K562 (cell line): ENCODE results near the gene EGFL7. TPM values are rescaled to one million over a fixed set of nuclear protein-coding genes. Genes with fewer than 3 reads are reported as not detected.
A peak's percentile ranks its signal among the peaks of the same experiment; 100 is the strongest.

Source experiments
- MTF1 ChIP-seq: fragments of 250-450 bp; sonication (Bioruptor Pico); IDR thresholded peaks from 2 replicates; pipeline ENCODE4 v1.9.0; 2021; ENCODE audit warnings: moderate library complexity, mild to moderate bottlenecking, inconsistent platforms, borderline replicate concordance
- POLR2H ChIP-seq: IDR thresholded peaks from 2 replicates; pipeline ENCODE4 v1.6.1; 2016; ENCODE audit warnings: missing genetic modification characterization, low read depth, mild to moderate bottlenecking, control low read depth, missing compliant biosample characterization, moderate library complexity
- REST ChIP-seq, 2 experiments: fragments of 450-650 bp; formaldehyde crosslinking in 1 of 2; IDR thresholded peaks; 2 replicates each; pipeline versions ENCODE4 v1.4.0 to v1.6.1; 2014 to 2020; ENCODE audit warnings: mild to moderate bottlenecking in 2 of 2, borderline replicate concordance in 1 of 2, low read depth in 1 of 2
- SMAD3 ChIP-seq: fragments of 450-650 bp; formaldehyde crosslinking; conservative IDR thresholded peaks from 2 replicates; pipeline ENCODE4 v1.4.0; 2020; ENCODE audit warnings: mild to moderate bottlenecking
- XRCC4 ChIP-seq: IDR thresholded peaks from one replicate; pipeline ENCODE4 v1.6.1; 2011; ENCODE audit not compliant: insufficient read depth, insufficient read length; ENCODE audit errors: extremely low read depth
- ZNF282 ChIP-seq: sonication (generic); formaldehyde crosslinking; IDR thresholded peaks from 2 replicates; pipeline ENCODE4 v1.8.1; 2023; ENCODE audit warnings: missing genetic modification reagents
- ZNF77 ChIP-seq: fragments of 250-450 bp; sonication (Bioruptor Pico); IDR thresholded peaks from 2 replicates; pipeline ENCODE4 v1.5.0; 2020
- polyA plus RNA-seq, 8 experiments: library from polyadenylated mRNA; depleted of rRNA in 4 of 8; stranded (reverse) in 5 of 8; unstranded in 3 of 8; fragments of >200 nt; fragmentation: Nextera tagmentation in 2 of 8; fragmentation: Illumina TruSeq in 1 of 8; extraction: Ambion mirVana in 2 of 8; extraction: Trizol in 1 of 8; gene quantifications; 2 replicates each; pipeline versions ENCODE4 v1.2.1 to v1.2.3, GENCODE V29; 2011 to 2014; ENCODE audit warnings: inconsistent platforms in 1 of 8, missing spikeins in 1 of 8
- total RNA-seq, 7 experiments: library from RNA; depleted of rRNA in 6 of 7; stranded (reverse); fragments of >200 nt in 6 of 7; fragmentation: Illumina TruSeq in 2 of 7; extraction: Trizol in 2 of 7; gene quantifications; 2 replicates each; pipeline versions ENCODE4 v1.2.1 to v1.2.3, GENCODE V29; 2011 to 2021; ENCODE audit warnings: low replicate concordance in 1 of 7
- TF ChIP-seq, protein P1 (sequence below), 2 experiments: fragments of 450-650 bp in 1 of 2; IDR thresholded peaks; 2 replicates each; pipeline ENCODE4 v1.6.1; 2011 to 2017; ENCODE audit warnings: low read depth in 2 of 2, antibody characterized with exemption in 1 of 2, borderline replicate concordance in 1 of 2, low read length in 1 of 2, mild to moderate bottlenecking in 1 of 2, mixed read lengths in 1 of 2; ENCODE audit not compliant: control insufficient read depth in 1 of 2
- TF ChIP-seq, protein P2 (sequence below): IDR thresholded peaks from 3 replicates; pipeline ENCODE4 v1.6.1; 2011; ENCODE audit warnings: borderline replicate concordance, mild to moderate bottlenecking, moderate library complexity; ENCODE audit not compliant: insufficient read length; ENCODE audit errors: extremely low read depth

Gene EGFL7
- total and polyA plus RNA-seq, 9 of the 15 experiments (the other 6 are each of a cell fraction or from before 2014, with no cell fraction given), result 1.5 to 286 (median 55.5) TPM

- TF ChIP-seq ZNF282 (CRISPR knock-in tag) (no peak), XRCC4 (no peak), REST (IDR thresholded peaks at IDR 0.05; ENCODE audit: borderline replicate concordance) (no peak), REST (CRISPR knock-in tag; IDR thresholded peaks at IDR 0.05; ENCODE audit: low read depth) (0 out of 2 replicates have a peak, but pooled peaks have one; percentile 13), MTF1 (CRISPR knock-in tag) (no peak), ZNF77 (CRISPR knock-in tag) (no peak), SMAD3 (CRISPR knock-in tag) (no peak), POLR2H (tag) (no peak)
- TF ChIP-seq, protein P1, sequence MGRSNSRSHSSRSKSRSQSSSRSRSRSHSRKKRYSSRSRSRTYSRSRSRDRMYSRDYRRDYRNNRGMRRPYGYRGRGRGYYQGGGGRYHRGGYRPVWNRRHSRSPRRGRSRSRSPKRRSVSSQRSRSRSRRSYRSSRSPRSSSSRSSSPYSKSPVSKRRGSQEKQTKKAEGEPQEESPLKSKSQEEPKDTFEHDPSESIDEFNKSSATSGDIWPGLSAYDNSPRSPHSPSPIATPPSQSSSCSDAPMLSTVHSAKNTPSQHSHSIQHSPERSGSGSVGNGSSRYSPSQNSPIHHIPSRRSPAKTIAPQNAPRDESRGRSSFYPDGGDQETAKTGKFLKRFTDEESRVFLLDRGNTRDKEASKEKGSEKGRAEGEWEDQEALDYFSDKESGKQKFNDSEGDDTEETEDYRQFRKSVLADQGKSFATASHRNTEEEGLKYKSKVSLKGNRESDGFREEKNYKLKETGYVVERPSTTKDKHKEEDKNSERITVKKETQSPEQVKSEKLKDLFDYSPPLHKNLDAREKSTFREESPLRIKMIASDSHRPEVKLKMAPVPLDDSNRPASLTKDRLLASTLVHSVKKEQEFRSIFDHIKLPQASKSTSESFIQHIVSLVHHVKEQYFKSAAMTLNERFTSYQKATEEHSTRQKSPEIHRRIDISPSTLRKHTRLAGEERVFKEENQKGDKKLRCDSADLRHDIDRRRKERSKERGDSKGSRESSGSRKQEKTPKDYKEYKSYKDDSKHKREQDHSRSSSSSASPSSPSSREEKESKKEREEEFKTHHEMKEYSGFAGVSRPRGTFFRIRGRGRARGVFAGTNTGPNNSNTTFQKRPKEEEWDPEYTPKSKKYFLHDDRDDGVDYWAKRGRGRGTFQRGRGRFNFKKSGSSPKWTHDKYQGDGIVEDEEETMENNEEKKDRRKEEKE (IDR thresholded peaks at IDR 0.05; ENCODE audit: borderline replicate concordance in 1 of 2, control insufficient read depth in 1 of 2, low read depth in 2 of 2, low read length in 1 of 2), result no peak
- TF ChIP-seq, protein P2, sequence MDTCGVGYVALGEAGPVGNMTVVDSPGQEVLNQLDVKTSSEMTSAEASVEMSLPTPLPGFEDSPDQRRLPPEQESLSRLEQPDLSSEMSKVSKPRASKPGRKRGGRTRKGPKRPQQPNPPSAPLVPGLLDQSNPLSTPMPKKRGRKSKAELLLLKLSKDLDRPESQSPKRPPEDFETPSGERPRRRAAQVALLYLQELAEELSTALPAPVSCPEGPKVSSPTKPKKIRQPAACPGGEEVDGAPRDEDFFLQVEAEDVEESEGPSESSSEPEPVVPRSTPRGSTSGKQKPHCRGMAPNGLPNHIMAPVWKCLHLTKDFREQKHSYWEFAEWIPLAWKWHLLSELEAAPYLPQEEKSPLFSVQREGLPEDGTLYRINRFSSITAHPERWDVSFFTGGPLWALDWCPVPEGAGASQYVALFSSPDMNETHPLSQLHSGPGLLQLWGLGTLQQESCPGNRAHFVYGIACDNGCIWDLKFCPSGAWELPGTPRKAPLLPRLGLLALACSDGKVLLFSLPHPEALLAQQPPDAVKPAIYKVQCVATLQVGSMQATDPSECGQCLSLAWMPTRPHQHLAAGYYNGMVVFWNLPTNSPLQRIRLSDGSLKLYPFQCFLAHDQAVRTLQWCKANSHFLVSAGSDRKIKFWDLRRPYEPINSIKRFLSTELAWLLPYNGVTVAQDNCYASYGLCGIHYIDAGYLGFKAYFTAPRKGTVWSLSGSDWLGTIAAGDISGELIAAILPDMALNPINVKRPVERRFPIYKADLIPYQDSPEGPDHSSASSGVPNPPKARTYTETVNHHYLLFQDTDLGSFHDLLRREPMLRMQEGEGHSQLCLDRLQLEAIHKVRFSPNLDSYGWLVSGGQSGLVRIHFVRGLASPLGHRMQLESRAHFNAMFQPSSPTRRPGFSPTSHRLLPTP, result no peak
Observed at GRCh38 chr9:136675477-136676296, 13.0 kb downstream of the EGFL7 start (continued).
